ENCODE results near the gene CBX6. TPM values are rescaled to one million over a fixed set of nuclear protein-coding genes. Genes with fewer than 3 reads are reported as not detected.
"Not testable (repeated sequence)": the region's sequence is repeated elsewhere in the genome, so short reads cannot be mapped to it uniquely, and the experiment has no call there.

Gene CBX6
- total RNA-seq: 100 to 1,000 TPM in 1 of 8 experiments, 10 to 100 TPM in 7; 17.6 to 141 (median 36.6) TPM

DNA sequence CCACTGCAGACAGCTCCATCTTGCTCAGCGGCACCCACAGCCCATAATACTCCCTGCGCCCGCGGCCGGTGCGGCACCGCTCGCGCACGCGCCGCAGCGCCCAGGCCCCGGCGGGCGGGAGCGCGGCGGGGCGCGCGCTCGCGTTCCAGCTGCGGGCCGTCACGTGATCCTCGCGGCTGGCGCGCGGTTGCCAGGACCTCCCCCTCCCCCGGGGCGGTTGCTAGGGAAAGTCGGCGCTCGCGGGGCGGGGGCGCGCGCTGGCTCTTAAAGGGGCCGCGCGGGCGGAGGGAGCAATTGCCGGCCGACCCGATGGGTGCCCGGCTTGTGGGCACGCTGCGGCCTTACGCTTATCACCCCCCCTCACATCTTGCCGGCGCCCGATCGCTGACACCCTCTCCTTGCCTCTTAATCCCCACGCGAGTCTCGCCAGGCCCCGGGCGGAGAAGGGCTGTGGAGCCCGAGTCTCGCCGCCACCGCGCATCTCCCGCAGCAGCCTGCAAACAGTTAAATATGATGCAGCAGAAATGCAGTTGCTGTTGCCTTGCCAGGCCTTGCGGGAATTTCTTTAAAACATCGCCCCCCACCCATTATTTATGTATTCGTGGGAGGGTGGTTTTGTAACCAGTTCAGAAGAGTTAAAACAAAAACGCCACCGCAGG lies at the start of gene CBX6:
Gene CBX6 (minus strand): TSS at position 45 of the 659 bp plus-strand sequence. CDS start 26 bp downstream, at position 19.
- Histone ChIP-seq H3K27ac (peak within 1 kb of the TSS; percentile 96 to 97), H3K4me1 (replicated peaks in 1 of 2) (peaks cover 24 to 27% of the 10 kb centered on the region in 2 donors), H3K4me3 (peak within 1 kb of the TSS; percentile 75 to 99 (median 88))
- peak; percentile 58 to 82 (median 77) for ATAC-seq (replicated peaks in 6 of 8)
- in situ Hi-C loops (cut with MboI; ENCODE audit: low pct_unique_long_range_greater_than_20kb in 2 of 9, low sequenced_read_pairs in 9 of 9, unreplicated experiment in 9 of 9): loop anchor here in 3 of 9 experiments (25.0 kb wide), 1 partner anchor 240 kb away; no protein-coding TSS in a partner anchor
- WGBS, 10 experiments: 0% methylated on average over 1 to 10 of the region's 73 CpGs; no CpG with 5 or more reads in 8 of the 10 experiments

DNA sequence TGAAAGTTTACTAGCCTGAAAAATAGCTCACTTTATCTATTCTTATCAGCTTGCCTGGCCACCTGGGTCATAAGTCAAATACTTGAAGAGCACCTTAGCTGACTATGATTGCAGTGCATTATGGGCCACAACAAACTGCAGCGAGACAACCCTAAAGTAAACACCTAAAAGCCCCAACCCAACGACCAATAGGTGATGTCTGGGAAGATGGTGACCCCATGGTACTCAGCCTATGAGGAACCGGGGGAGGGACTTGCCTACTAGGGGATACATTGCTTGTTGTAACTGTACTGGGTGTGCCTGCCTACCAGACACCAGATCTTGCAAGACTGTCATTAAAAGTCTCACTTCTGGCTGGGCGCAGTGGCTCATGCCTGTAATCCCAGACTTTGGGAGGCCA lies 49.8 kb upstream of the CBX6 start:
- WGBS, 10 experiments: 36 to 100% (median 84%) methylated on average over 1 to 3 of the region's 4 CpGs; no CpG with 5 or more reads in 4 of the 10 experiments
- no peak for ATAC-seq (replicated peaks in 6 of 8)
- in situ Hi-C loops (cut with MboI; ENCODE audit: low pct_unique_long_range_greater_than_20kb in 2 of 9, low sequenced_read_pairs in 9 of 9, unreplicated experiment in 9 of 9): no loop called here

GRCh38 chr22:38921120-38921519 lies 49.1 kb upstream of the CBX6 start:
- no peak overlapping the region for H3K4me3 ChIP-seq
- in situ Hi-C loops (cut with MboI; ENCODE audit: low pct_unique_long_range_greater_than_20kb in 2 of 9, low sequenced_read_pairs in 9 of 9, unreplicated experiment in 9 of 9): no loop called here
- peaks cover 8 to 14% of the 10 kb centered on the region in 2 donors for H3K4me1 ChIP-seq (replicated peaks in 1 of 2)
- no peak for ATAC-seq (replicated peaks in 6 of 8)
- no peak overlapping the region for H3K27ac ChIP-seq
- WGBS, 10 experiments: 0 to 100% (median 60%) methylated on average over 1 to 5 of the region's 6 CpGs; no CpG with 5 or more reads in 2 of the 10 experiments

More for the DNA sequence above, 49.8 kb upstream of the CBX6 start:
- H3K27ac ChIP-seq: no peak overlapping the region
- H3K4me3 ChIP-seq: no peak overlapping the region
- H3K4me1 ChIP-seq (replicated peaks in 1 of 2): peaks cover 8 to 14% of the 10 kb centered on the region in 2 donors

DNA sequence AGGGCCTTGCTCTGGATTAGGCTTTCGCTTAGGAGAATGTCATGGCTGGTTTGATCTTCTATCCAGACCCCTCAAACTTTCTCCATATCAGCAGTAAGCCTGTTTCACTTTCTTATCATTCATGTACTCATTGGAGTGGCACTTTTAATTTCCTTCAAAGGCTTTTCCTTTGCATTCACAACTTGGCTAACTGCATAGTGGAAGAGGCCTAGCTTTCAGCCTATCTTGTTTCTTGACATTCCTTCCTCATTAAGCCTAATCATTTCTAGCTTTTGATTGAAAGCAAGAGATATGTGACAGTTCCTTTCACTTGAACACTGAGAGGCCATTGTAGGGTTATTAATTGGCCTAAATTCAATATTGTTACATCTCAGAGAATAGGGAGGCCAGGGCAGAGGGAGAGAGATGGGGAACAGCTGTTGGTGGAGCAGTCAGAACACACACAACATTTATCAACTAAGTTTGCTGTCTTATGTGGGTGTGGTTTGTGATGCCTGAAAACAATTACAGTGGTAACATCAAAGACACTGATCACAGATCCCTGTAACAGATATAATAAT lies 47.7 kb upstream of the CBX6 start:
- no peak for ATAC-seq (replicated peaks in 6 of 8)

DNA sequence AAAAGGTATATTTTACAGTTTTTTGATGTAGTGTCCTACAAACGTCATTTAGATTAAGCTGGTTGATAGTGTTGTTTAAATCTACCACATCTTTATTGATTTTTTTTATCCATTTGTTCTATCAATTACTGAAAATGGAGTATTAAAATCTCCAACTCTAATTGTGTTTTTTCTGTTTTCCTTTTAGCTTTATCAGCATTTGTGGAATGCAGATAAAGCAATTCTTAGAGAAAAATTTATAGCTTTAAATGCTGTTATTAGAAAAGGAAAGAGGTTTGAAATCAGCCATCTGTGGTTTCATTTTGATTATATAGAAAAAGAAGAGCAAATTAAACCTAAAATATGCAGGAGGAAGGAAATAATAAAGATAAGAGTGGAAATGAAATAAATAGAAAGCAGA lies 39.4 kb upstream of the CBX6 start:
- no peaks in the 10 kb centered on the region for H3K4me1 ChIP-seq (replicated peaks in 1 of 2)
- H3K27ac ChIP-seq: no peak overlapping the region
- WGBS, 10 experiments: 0 to 80% (median 44%) methylated on average over 1 of the region's 1 CpG
- ATAC-seq (replicated peaks in 6 of 8): no peak
- H3K4me3 ChIP-seq: no peak overlapping the region
- in situ Hi-C loops (cut with MboI; ENCODE audit: low pct_unique_long_range_greater_than_20kb in 2 of 9, low sequenced_read_pairs in 9 of 9, unreplicated experiment in 9 of 9): no loop called here

More for the DNA sequence above, 47.7 kb upstream of the CBX6 start:
- H3K4me1 ChIP-seq (replicated peaks in 1 of 2): peaks cover 8% of the 10 kb centered on the region in 2 donors
- 0 to 100% (median 75%) methylated on average over 1 of the region's 1 CpG; no CpG with 5 or more reads in 4 of the 10 experiments for WGBS, 10 experiments
- H3K27ac ChIP-seq: no peak overlapping the region
- no peak overlapping the region for H3K4me3 ChIP-seq
- in situ Hi-C loops (cut with MboI; ENCODE audit: low pct_unique_long_range_greater_than_20kb in 2 of 9, low sequenced_read_pairs in 9 of 9, unreplicated experiment in 9 of 9): no loop called here

DNA sequence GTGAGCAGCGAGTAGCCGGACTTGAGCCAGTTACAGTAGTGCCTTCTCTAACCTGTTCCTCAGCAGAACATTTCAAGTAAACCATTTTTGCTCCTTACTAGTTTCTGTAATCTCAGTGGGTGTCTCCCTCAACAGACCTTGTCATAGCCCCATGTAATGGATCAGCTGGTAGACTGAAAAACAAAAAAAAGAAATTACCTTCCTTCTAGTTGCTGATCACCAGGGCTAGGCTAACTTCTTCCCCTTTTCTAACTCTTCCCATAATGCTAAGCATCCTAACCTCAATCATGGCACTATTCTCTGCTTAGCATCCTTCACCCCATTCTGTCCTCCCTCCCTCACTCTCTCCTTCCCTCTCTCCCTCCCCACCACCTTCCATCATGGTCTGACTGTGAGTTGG lies 35.8 kb upstream of the CBX6 start:
- H3K4me3 ChIP-seq: no peak overlapping the region
- in situ Hi-C loops (cut with MboI; ENCODE audit: low pct_unique_long_range_greater_than_20kb in 2 of 9, low sequenced_read_pairs in 9 of 9, unreplicated experiment in 9 of 9): no loop called here
- 50 to 100% (median 94%) methylated on average over 1 to 2 of the region's 2 CpGs; no CpG with 5 or more reads in 3 of the 10 experiments for WGBS, 10 experiments
- H3K27ac ChIP-seq: no peak overlapping the region
- H3K4me1 ChIP-seq (replicated peaks in 1 of 2): no peaks in the 10 kb centered on the region
- ATAC-seq (replicated peaks in 6 of 8): no peak

GRCh38 chr22:38906052-38906451 lies 34.0 kb upstream of the CBX6 start:
- 0 to 83% (median 61%) methylated on average over 2 to 3 of the region's 3 CpGs; no CpG with 5 or more reads in 3 of the 10 experiments for WGBS, 10 experiments
- Histone ChIP-seq H3K4me3 (no peak overlapping the region), H3K4me1 (replicated peaks in 1 of 2) (no peaks in the 10 kb centered on the region), H3K27ac (no peak overlapping the region)
- no peak for ATAC-seq (replicated peaks in 6 of 8)
- in situ Hi-C loops (cut with MboI; ENCODE audit: low pct_unique_long_range_greater_than_20kb in 2 of 9, low sequenced_read_pairs in 9 of 9, unreplicated experiment in 9 of 9): no loop called here

GRCh38 chr22:38904052-38904617 lies 32.1 kb upstream of the CBX6 start:
- H3K4me1 ChIP-seq (replicated peaks in 1 of 2); H3K27ac ChIP-seq; in situ Hi-C loops (cut with MboI; ENCODE audit: low pct_unique_long_range_greater_than_20kb in 2 of 9, low sequenced_read_pairs in 9 of 9, unreplicated experiment in 9 of 9); H3K4me3 ChIP-seq; ATAC-seq (replicated peaks in 6 of 8): not testable (repeated sequence)
- WGBS, 10 experiments: 0 to 70% (median 39%) methylated on average over 1 to 5 of the region's 5 CpGs

DNA sequence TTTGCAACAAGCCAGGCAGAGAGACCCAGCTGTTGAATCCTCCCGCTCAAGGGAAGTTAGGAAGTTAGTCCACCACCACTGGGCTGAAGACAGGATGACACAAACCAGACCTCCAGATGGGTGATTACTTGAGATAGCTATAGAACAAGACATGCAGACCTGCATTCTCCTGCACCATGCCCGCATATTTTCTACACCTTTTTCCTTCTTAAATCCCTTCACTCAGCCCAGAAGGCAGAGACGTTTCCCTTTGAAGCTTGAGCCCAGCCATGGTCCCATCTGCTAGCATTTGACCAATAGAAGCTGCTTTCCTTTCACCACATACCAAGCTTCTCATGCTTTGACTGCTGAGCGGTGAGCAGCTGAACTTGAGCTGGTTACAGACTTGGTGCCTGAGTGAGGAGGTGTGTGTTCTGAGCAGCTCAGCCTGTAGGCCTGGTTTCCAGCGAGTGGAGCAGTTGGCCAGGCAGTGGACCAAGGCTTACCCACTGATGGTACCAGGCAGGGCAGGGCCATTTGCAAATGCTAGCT lies 29.2 kb upstream of the CBX6 start:
- WGBS, 10 experiments: 36 to 90% (median 70%) methylated on average over 1 to 4 of the region's 5 CpGs; no CpG with 5 or more reads in 4 of the 10 experiments
- ATAC-seq (replicated peaks in 6 of 8): no peak

DNA sequence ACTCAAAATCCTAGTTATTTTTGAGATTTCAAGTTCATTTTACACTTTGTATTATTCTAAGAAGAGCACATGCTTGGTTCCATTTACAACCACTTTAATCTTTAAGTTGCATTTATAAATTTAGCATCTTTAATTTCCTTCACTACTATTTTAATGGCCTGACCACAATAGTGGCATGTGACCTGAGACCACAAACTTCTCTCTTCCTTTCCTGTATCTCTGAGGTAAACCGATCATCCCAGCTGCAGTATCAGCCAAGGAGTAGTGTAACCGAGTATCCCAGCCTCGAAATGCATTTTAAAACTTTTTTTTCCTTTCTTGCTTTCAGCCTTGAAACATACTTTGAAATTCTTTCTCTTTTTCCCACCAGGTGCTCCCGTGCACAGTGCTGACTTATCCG lies 28.7 kb upstream of the CBX6 start:
- 0 to 86% (median 67%) methylated on average over 1 to 5 of the region's 5 CpGs for WGBS, 10 experiments
- ATAC-seq (replicated peaks in 6 of 8): no peak
- in situ Hi-C loops (cut with MboI; ENCODE audit: low pct_unique_long_range_greater_than_20kb in 2 of 9, low sequenced_read_pairs in 9 of 9, unreplicated experiment in 9 of 9): no loop called here
- Histone ChIP-seq H3K27ac (no peak overlapping the region), H3K4me1 (replicated peaks in 1 of 2) (no peaks in the 10 kb centered on the region), H3K4me3 (no peak overlapping the region)

More for the DNA sequence above, 29.2 kb upstream of the CBX6 start:
- H3K27ac ChIP-seq: no peak overlapping the region
- H3K4me1 ChIP-seq (replicated peaks in 1 of 2): no peaks in the 10 kb centered on the region
- no peak overlapping the region for H3K4me3 ChIP-seq
- in situ Hi-C loops (cut with MboI; ENCODE audit: low pct_unique_long_range_greater_than_20kb in 2 of 9, low sequenced_read_pairs in 9 of 9, unreplicated experiment in 9 of 9): no loop called here

DNA sequence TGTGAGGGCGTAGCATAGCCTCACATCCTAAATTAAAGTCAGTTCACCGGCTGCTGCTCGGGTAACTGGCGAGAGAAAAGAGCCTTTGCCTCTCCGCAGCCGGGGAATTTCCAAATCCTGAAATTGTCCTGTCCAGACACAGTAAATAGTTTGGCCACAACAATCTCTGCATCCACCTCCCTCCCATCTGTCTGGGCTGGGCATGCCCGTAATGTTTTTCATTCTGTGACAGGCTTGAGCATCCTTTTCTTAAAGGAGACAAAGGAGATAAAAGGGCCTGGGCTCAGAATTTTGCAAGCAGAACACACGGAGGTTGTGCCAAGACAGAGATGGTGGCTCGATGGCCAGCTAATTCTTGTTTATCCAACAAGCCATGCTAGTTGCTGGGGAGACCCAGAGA lies 19.2 kb upstream of the CBX6 start:
- in situ Hi-C loops (cut with MboI; ENCODE audit: low pct_unique_long_range_greater_than_20kb in 2 of 9, low sequenced_read_pairs in 9 of 9, unreplicated experiment in 9 of 9): no loop called here
- peak in 3 of 8 experiments; percentile 12 to 87 (median 60) for ATAC-seq (replicated peaks in 6 of 8)
- WGBS, 10 experiments: 0 to 69% (median 42%) methylated on average over 2 to 9 of the region's 9 CpGs; no CpG with 5 or more reads in 2 of the 10 experiments
- Histone ChIP-seq H3K4me3 (no peak overlapping the region), H3K4me1 (replicated peaks in 1 of 2) (peaks cover 0 to 3% of the 10 kb centered on the region in 2 donors), H3K27ac (no peak overlapping the region)

DNA sequence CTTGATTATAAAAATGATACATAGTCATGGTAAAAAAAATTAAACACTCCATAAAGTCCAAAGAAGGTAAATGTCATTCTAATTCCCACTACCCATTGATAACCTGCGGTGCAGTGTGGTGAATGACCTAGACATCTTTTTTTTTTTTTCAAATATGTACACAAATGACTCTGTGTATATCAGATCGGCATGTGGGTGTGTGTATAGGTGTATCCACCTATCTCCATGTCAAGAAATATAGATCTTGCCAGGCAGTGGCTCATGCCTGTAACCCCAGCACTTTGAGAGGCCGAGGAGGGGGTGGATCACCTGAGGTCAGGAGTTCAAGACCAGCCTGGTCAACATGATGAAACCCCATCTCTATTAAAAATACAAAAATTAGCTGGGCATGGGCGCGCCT lies 18.4 kb upstream of the CBX6 start:
- Histone ChIP-seq H3K27ac (no peak overlapping the region), H3K4me1 (replicated peaks in 1 of 2) (peaks cover 0 to 3% of the 10 kb centered on the region in 2 donors), H3K4me3 (no peak overlapping the region)
- in situ Hi-C loops (cut with MboI; ENCODE audit: low pct_unique_long_range_greater_than_20kb in 2 of 9, low sequenced_read_pairs in 9 of 9, unreplicated experiment in 9 of 9): no loop called here
- ATAC-seq (replicated peaks in 6 of 8): no peak
- WGBS, 10 experiments: 60 to 100% (median 85%) methylated on average over 1 to 5 of the region's 5 CpGs

DNA sequence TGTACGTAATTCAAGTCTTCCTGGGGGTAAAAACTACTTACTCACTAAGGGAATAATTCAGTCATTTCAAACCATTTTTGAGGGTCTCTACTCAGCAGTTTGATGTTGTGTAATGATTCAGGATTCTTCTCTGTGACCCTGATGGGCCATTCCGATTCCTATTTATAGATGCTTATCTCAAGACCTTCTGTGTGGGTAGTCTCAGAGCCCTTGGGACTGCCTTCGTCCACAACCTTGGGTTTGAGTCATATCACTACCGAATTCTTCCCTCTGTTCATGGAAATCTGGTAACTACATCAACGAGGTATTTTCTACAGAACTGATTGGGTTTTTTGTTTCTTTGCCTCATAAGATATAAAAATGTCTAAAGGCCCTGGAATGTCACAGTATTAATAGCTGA lies 14.3 kb upstream of the CBX6 start:
- no peak overlapping the region for H3K27ac ChIP-seq
- WGBS, 10 experiments: 26 to 96% (median 66%) methylated on average over 1 to 5 of the region's 5 CpGs; no CpG with 5 or more reads in 1 of the 10 experiments
- H3K4me3 ChIP-seq: no peak overlapping the region
- peaks cover 3% of the 10 kb centered on the region in 2 donors for H3K4me1 ChIP-seq (replicated peaks in 1 of 2)
- in situ Hi-C loops (cut with MboI; ENCODE audit: low pct_unique_long_range_greater_than_20kb in 2 of 9, low sequenced_read_pairs in 9 of 9, unreplicated experiment in 9 of 9): no loop called here
- ATAC-seq (replicated peaks in 6 of 8): no peak
